Activated CD8-positive, alpha-beta memory T cell treated with anti-CD3 and anti-CD28 coated beads for 36 hours (primary cell): Measurements from ENCODE around the gene WASHC4. TPM values are rescaled to one million over a fixed set of nuclear protein-coding genes. Genes with fewer than 3 reads are reported as not detected.

ENCODE experiments used
- CTCF ChIA-PET: fragments of 350-600 bp; sonication (Branson Sonifier 250); formaldehyde crosslinking; loops from one replicate; lab custom pipeline; 2021; ENCODE audit warnings: antibody characterized with exemption; lab: Charles Lee
- POLR2A ChIA-PET: fragments of 350-600 bp; sonication (Branson Sonifier 250); formaldehyde crosslinking; loops from one replicate; lab custom pipeline; 2021; ENCODE audit warnings: antibody characterized with exemption; lab: Charles Lee
- total RNA-seq, 2 experiments: library from RNA; stranded (reverse); gene quantifications; one replicate each; pipeline ENCODE4 v1.2.3, GENCODE V29; 2021

Gene WASHC4
- total RNA-seq, result 10 to 100 TPM; 31.1 to 31.3 TPM

DNA sequence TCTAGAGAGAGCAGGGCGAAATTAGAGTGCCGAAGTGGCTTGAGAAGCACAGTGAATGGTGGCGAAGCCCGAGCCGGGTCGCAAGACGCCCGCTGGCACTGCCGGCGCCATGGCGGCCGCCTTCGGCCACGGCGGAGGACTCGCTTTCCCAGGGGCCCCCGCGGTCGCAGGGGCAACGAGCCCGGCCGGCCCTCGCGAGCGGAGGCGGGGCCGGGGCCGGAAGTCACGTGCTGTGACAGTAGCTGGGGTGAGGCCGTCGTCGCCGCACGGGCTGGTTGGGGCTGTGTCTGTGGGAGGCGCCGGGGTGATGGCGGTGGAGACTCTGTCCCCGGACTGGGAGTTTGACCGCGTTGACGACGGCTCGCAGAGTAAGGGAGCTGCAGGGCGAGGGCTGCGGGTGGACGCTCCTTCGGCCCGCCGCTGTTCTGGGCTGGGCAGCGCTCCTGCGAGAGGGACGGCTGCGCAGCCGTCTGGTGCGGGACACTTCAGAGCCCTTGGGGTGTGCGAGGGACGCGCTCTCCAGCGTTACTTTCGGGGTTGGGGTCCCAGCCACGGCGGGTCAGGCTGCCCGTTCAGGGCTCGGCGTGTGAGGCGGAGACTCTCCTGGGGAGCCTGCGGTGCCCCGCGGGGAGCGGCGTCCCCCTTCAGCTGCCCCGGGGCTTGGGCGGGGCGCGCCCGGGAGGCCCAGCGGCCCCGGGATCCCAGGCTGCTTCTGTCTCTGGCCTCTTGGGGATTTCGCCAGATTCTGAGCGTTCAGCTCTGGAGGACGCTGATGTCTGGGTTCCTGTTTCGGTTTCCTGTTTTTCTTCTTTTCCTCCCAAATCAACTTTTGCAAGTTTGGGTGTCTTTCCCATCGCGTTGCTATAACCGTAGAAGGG, at the start of gene WASHC4:
WASHC4 (plus strand) TSS at position 238 of the 878 bp plus-strand sequence; CDS start at position 308, 70 bp downstream.
- CTCF ChIA-PET, result no interaction called here
- POLR2A ChIA-PET, result interaction anchor here (0.6 to 1.0 kb wide), 5 partner anchors 23 to 561 kb away, joined by 3 to 5 read pairs (median 3); partner anchors contain the start of gene APPL2

DNA sequence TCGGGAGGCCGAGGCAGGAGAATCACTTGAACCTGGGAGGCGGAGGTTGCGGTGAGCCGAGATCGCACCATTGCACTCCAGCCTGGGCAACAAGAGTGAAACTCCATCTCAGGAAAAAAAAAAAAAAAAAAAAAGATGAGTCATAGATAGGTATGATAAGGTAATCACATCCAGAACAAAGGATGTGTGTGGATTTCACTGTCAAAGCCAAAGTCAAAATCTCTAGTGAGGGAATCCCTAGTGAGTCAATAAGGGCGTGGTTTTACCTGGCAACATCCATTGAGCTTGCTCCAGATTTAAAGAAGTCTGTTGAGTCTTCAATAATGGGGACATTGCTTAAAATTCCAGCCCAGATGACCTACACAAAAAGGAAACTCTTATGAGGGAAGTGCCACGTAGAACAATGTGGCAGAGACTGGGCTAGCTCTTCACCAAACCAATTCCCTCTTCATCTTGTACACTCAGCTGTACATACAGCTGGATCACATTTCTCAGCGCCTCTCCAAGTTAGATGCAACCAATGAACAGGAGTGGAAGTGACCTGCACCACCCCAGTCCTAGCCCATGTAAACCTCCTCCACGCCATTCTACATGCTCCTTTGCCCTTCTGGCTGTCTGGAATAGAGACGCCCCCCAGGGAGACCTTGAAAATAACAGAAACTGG, 46.7 kb upstream of the WASHC4 start:
- ChIA-PET POLR2A (interaction anchor here (0.6 to 0.7 kb wide), 2 partner anchors 299 to 907 kb away, joined by 7 to 10 read pairs; no protein-coding TSS in a partner anchor), CTCF (no interaction called here)

DNA sequence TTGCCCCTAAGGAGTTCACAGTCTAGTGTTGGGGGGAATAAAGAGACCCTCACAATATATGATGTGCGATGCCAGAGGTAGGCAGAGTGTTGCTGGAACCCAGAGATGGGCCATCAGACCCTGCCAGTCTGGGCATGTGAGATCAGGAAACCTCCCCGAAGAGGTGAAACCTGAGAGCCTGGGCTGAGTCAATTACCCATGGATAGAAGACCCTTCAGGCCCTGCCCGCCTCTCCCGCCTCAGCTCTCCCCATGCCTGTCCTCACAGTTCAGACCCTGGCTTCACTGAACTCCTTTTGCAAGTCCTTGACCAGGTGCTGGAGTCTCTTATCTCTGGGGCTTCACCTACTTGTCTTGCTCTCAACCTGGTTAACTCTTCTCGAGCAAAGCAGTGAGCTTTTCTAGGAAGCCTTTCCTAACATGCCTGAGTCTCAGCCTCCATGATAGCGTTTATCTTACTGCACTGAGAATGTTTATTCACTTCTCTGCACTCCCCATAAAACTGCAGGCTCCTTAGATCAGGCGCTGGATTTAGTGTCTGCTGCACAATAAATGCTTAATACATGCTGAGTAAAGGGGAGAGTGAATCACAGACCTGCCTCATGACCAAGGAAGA, 42.9 kb upstream of the WASHC4 start:
- ChIA-PET POLR2A (no interaction called here), CTCF (no interaction called here)

- ChIA-PET CTCF (no interaction called here), POLR2A (no interaction called here)
Observed at GRCh38 chr12:105067511-105068031, 40.0 kb upstream of the WASHC4 start.

DNA sequence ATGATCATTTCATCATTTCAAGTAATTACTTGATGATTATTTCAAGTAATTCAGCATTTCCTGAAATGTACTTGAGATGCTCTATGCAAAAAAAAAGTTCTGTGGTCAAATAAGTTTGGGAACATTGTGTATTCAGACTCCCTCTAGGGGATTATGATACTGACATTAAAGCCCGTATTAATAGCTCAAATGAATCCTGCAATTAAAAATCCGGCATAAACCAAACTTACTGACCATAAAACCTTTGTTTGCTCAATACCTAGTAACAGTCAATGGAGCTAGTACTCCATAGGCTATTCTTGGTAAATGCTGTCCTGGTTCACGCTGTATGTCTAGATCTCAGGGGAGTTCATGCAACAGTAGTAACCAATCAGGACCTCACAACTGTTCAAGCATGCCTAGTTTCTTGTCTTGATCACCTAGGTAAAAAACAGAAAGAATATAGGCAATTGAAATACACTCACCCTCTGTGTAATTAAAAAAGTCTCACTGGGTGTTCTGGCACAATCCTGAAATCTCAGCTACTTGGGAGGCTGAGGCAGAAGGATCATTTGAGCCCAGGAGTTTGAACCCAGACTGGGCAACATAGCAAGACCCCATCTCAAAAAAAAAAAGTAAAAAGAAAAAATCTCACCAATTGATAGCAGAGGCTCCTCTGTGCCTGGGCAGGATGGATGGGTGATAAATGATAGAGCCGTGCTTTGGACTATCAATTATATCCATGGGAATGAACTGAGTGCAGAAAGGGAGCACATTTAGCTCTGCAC, 37.4 kb upstream of the WASHC4 start:
- ChIA-PET CTCF (interaction anchor here (0.7 kb wide), 1 partner anchor 15 kb away, joined by 3 read pairs; no protein-coding TSS in a partner anchor), POLR2A (no interaction called here)

GRCh38 chr12:105071981-105072380, 35.5 kb upstream of the WASHC4 start:
- ChIA-PET POLR2A (no interaction called here), CTCF (no interaction called here)

- CTCF ChIA-PET, result no interaction called here
- POLR2A ChIA-PET, result no interaction called here
Observed at GRCh38 chr12:105072888-105073488, 34.5 kb upstream of the WASHC4 start.

DNA sequence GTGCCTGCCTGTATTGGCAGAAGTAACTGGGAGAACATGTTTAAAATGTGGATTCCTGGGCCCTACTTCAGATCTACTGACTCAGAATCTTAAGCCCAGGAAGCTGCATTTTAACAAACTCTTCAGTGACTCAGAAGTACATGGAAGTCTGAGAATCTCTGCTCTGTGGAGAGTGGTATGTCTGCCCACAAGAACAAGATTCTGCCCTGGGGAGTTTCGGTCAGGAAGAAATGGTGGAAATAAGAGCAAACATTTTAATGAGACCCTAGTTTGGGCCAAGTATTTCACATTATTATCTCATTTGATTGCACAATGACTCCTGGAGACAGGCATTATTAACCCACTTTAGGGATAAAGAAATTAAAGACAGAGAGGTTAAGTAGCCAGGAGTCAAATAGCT, 31.4 kb upstream of the WASHC4 start:
- ChIA-PET POLR2A (no interaction called here), CTCF (no interaction called here)

DNA sequence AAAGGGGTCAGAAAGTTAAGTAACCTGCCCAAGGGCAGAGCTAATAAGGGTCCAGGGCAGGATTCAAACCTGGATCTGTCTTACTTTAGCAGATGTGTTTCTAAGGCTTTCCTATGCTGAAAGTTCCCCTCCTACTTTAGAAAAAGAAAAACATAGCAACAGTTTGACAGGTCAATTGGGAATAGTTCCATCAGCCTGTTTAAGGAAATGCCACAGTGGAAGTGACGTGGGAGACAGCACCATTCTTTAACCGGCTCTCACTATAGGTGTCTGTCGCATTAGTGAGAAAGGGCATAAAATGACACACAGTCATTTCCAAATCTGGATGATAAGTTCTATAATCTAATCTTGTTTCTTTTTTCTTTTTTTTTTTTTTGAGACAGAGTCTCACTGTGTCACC, 30.6 kb upstream of the WASHC4 start:
- POLR2A ChIA-PET, result no interaction called here
- CTCF ChIA-PET, result no interaction called here

DNA sequence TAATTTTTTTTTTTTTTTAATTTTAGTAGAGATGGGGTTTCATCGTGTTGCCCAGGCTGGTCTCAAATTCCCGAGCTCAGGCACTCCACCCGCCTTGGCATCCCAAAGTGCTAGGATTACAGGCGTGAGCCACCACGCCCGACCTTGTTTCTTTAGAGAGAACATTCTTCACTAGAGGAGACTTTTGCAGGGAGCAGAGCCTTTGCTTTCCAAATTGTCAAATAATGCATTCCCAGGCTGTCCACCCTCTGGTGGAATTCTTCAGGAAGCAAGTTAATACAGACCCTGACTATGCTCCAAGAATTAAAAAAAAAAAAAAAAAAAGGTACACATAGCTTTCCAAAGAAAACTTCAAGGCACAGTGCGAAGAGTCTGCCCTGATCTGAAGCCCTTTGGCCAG, 30.1 kb upstream of the WASHC4 start:
- CTCF ChIA-PET, result no interaction called here
- POLR2A ChIA-PET, result no interaction called here

DNA sequence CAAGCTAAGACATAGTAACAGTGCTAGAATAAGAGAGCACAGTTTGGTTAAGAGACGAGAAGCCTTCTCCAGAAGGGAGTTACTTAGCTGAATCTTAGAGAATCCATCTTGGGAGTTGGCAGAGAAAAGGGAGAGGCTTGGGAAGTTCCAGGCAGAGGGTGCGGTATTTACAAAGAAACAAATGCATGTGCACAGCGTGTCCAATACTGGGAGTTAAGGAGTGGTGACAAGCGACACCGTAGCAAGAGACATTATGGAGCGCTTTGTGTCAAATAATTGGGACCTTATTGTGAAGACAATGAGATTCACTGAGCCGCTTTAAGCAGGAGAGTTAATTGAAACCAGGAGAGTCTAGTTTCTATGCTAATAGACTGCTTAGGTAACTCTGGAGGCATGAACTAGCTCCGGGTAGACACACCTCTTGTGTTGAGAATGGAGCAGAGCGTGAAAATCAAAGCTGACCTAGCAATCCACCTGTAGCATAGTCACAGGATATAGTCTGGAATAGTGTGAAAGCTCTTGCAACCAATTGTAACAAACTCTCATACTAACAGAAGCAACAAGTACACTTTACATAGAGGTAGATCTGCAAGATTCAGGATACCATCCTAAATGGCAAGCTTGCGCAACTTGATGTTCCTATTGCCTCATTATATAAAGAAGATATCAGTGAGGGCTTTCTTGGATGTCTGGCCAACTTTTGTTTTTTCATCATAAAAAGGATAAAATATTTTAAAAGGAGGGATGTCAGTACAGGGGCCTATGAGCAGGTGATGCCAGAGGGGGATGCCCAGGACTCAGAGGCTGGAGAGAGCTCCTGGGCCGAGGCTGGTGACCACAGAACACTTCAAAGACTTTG, 28.6 kb upstream of the WASHC4 start:
- POLR2A ChIA-PET, result no interaction called here

DNA sequence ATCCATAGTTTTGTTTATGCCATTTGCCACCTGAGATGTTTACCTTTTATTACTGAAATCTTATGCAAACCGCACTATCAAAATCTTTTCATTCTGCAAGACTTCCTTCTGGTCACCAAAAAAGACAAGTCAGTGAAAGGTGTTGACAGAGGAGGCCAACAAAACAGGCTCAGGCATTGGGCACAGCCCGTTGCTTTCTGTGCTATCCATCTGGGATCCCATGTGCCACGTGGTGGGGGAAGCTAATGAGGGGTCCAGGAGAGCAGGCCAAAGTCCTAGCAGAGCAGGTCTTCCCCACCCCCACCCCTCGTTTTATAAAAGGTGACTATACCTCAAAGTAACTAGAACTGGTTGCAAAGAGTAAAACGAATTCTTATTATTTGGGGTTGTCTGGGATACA, 24.5 kb upstream of the WASHC4 start:
- CTCF ChIA-PET, result interaction anchor here (0.6 kb wide), 1 partner anchor 22 kb away, joined by 3 read pairs; no protein-coding TSS in a partner anchor

More for the DNA sequence above, 28.6 kb upstream of the WASHC4 start:
- CTCF ChIA-PET, result no interaction called here

GRCh38 chr12:105083551-105084105, 23.9 kb upstream of the WASHC4 start:
- CTCF ChIA-PET, result interaction anchor here (0.6 to 0.7 kb wide), 2 partner anchors 21 to 1837 kb away, joined by 3 read pairs; no protein-coding TSS in a partner anchor
- POLR2A ChIA-PET, result no interaction called here

More for the DNA sequence above, 24.5 kb upstream of the WASHC4 start:
- POLR2A ChIA-PET, result no interaction called here

DNA sequence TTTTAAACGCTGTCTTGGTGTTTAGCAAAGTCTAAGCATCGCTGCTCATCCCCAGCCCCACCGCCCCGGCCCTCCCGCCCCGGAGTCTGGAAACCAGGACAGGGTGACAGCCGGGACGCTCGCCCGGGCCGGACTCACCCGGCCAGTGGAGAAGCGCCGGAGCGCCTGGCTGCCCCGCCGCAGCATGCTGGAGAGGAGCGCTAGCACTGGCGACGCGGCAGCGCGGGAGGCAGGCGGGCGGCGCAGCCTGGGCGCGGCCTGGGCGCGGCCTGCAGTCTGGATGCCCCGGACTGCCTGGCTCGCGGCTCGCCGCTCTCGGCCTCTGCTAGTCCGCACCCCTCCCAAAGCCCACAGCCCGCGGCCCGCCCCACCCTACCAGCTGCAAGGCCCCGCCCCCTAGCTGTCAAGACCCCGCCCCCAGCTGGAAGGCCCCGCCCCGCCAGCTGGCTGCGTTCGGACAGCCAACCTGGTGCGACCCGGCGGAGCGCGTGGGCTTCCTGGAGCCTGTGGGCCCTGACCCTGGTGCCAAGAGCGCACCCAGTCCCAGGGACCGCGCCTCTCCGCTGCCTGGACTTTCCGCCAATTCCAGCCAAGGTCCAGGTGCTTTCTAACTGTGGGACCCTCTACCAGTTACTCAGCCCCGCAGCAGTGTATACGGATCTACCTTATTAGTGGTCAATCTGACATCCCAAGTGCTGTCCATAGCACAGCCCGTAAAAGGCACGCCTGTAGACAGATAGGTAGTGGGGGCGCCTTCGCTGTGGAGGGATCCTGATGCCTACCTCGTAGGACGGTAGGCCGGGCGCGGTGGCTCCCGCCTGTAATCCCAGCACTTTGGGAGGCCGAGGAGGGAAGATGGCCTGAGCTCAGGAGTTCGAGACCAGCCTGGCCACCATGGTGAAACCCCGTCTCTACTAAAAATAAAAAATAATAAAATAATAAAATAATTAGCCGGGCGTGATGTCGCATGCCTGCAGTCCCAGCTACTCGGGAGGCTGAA, 23.0 kb upstream of the WASHC4 start, which contains the start of gene ALDH1L2:
ALDH1L2 (minus strand) TSS at position 208 of the 1,000 bp plus-strand sequence; CDS start at position 186, 22 bp downstream.
- ChIA-PET CTCF (interaction anchor here (1.0 kb wide), 1 partner anchor 14 kb away, joined by 3 read pairs; no protein-coding TSS in a partner anchor), POLR2A (interaction anchor here (0.6 to 1.0 kb wide), 2 partner anchors 23 to 83 kb away, joined by 3 read pairs; partner anchors contain the start of gene WASHC4)

DNA sequence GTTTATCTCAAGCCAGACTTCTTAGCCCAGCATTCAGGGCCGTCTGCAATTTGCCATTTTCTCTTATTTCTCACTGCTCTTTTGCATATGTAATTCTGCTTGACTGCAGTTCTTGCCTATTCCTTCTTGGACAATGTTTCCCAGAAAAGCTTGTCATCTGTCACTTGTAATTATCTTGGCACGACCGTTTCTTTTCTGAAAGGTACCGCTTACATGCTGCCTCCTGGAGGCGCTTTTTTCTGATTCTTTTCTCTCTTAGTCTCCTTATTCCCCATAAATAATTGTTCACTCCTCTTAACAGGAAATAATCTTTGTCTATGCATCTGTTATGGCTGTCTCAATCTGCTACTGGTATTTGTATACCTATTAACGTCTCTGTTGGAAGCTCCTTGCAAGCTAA, 22.0 kb upstream of the WASHC4 start:
- ChIA-PET CTCF (interaction anchor here (1.0 kb wide), 1 partner anchor 15 kb away, joined by 3 read pairs; no protein-coding TSS in a partner anchor), POLR2A (interaction anchor here (1.0 kb wide), 1 partner anchor 23 kb away, joined by 3 read pairs; the partner anchor contains the start of gene WASHC4)

DNA sequence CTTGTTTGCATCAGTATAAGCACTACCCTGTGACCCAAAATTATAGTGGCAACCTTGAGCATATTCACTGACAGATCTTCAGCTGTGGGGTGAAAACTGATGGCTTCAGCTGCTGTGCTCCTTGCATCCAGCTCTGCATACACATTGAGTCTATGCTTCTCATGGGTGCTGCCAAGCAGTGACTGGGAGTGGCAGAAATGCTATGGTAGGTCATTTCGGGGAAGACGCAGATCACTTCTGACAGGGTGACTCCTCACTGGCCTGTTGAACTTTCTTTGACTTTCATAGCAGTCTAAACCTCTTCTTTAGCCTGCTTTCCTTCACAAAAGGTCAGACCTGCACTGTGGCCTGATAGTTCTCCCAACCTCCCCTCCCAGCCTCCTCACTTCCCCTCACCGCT, 17.7 kb upstream of the WASHC4 start:
- ChIA-PET POLR2A (no interaction called here), CTCF (no interaction called here)
